GM21723 (cell line): ENCODE results near the gene ELK4.

Source experiments
- ATAC-seq: cut with Tn5 transposase; IDR thresholded peaks from one replicate; pipeline ENCODE4 v1.9.1; 2021; ENCODE audit warnings: mild to moderate bottlenecking, moderate library complexity; ENCODE audit not compliant: unreplicated experiment

The ELK4 gene

GRCh38 chr1:205568469-205569361 is 63.1 kb downstream of the ELK4 start:
- no peak for ATAC-seq

GRCh38 chr1:205568135-205568468 is 63.7 kb downstream of the ELK4 start:
- ATAC-seq, result no peak

GRCh38 chr1:205567716-205568115 is 64.1 kb downstream of the ELK4 start:
- no peak for ATAC-seq

GRCh38 chr1:205565799-205566198 is 66.0 kb downstream of the ELK4 start:
- no peak for ATAC-seq

GRCh38 chr1:205563927-205564441 is 67.8 kb downstream of the ELK4 start:
- ATAC-seq, result no peak

- ATAC-seq, result no peak
Measured at GRCh38 chr1:205561501-205562203, 70.2 kb downstream of the ELK4 start.
